A549 treated with AZD9567 at 1 μM for 4 hours (cell line): ENCODE results near the gene GFI1B. TPM values are rescaled to one million over a fixed set of nuclear protein-coding genes. Genes with fewer than 3 reads are reported as not detected.

Source experiments
- total RNA-seq: library from RNA; stranded (reverse); fragments of 200-300 nt; extraction: Qiagen RNA extraction; gene quantifications from 5 replicates; pipeline ENCODE4 v1.2.3, GENCODE V29; 2022; ENCODE audit not compliant: insufficient read depth

GFI1B gene
- total RNA-seq = 0.03 to 0.08 TPM (median 0.07 TPM) in 4 of 5 replicates, not detected in the other

GRCh38 chr9:132978451-132979131 is at the start of gene GFI1B:
TSS of gene GFI1B (plus strand) at chr9:132978694. CDS start at chr9:132986679, 7,985 bp downstream.

DNA sequence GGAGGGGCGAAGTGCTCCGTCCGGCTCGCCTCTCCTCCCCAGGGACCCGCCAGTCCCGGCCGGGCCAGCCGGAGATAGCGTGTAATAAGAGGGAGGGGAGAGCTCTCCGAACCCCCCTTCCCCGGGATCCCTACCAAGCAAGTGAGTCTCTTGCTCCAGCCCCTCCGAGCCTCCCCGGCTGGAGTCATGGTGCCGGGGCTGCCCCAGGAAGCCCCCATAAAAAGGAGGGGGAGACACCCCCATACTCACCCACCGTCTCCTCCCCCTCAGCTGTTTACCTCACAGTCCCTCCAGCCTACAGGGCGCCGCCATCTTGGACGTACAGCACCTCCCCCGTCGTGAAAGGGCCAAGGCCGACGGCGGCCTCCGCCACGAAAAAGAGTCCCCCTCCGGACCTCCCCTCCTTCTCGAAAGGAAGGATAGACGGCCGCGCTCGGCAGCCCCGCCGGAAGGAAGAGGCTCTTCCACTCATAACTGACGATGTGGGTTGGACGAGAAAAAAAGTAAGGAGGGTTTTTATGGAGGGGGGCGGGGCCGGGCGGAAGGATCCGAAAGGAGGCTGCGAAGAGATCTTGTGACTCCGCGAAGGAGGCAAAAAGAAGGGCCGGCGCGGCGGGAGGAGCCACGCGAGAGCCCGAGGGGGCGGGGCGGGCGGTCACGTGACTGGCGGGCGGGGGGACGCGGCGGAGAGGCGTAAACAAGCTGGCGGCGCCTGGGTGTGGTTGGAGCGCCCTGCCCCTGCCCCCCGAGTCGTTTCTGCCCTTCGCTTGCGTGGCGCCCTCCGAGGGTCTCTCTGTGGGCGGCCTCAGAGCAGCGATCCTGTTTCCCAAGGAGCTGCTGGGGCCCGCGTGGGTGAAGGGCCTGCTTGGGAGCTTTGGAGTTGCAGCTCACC is 34.0 kb upstream of the GFI1B start, which contains the start of gene TSC1:
Gene TSC1 (minus strand): TSS at position 323 of the 892 bp plus-strand sequence. CDS start 15,744 bp downstream, outside the sequence.

GRCh38 chr9:133030317-133031129 is 52.0 kb downstream of the GFI1B start, which contains the start of gene GTF3C5:
TSS of gene GTF3C5 (plus strand) at chr9:133030997. CDS start at chr9:133031012, 15 bp downstream.

Other genes starting within 250 kb of the GFI1B start
- gene AK8, start 100.4 kb upstream of the GFI1B start, total RNA-seq = 0.69 to 6.2 TPM (median 1.4 TPM) in 5 replicates
- 4.4 to 8.1 TPM (median 4.8 TPM) in 5 replicates for gene SPACA9, start 99.8 kb upstream of the GFI1B start, total RNA-seq
- 14.2 to 17.2 TPM (median 16.2 TPM) in 5 replicates for gene TSC1, start 34.1 kb upstream of the GFI1B start, total RNA-seq
- gene GTF3C5, start 52.3 kb downstream of the GFI1B start, total RNA-seq = 53.6 to 69.9 TPM (median 69.3 TPM) in 5 replicates
- gene CEL, start 83.3 kb downstream of the GFI1B start, total RNA-seq = 0.70 to 0.89 TPM (median 0.72 TPM) in 4 of 5 replicates, not detected in the other
- gene RALGDS, start 142.5 kb downstream of the GFI1B start, total RNA-seq = 20.4 to 30.5 TPM (median 27.1 TPM) in 5 replicates
- gene GBGT1, start 185.2 kb downstream of the GFI1B start, total RNA-seq = 1.7 to 2.0 TPM (median 1.7 TPM) in 4 of 5 replicates, not detected in the other
- not detected in 5 replicates for gene OBP2B, start 230.6 kb downstream of the GFI1B start, total RNA-seq